HG03139 (cell line): Measurements from ENCODE around the gene UNC5CL.

Experiments used
- ATAC-seq: cut with Tn5 transposase; IDR thresholded peaks from one replicate; pipeline ENCODE4 v1.9.1; 2021; ENCODE audit not compliant: unreplicated experiment

Gene UNC5CL

DNA sequence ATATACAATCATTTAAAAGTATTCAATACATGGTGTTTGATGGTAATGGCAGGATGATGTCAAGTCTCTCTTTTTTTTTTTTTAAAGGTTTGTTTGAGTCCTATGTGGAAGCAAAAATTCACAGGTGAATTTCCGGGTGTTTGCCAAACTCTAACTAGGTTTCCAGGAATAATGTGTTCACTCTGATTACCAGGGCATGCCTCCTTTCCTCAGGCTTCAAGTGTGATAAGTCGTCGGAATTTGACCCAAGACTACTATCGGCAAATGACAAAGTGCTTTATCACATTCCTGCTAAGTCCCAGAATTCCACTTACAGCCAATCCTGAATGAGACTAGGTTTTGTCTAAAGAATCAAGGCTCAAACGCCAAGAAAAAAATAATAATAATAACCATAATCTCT is 25.8 kb upstream of the UNC5CL start:
- no peak for ATAC-seq

DNA sequence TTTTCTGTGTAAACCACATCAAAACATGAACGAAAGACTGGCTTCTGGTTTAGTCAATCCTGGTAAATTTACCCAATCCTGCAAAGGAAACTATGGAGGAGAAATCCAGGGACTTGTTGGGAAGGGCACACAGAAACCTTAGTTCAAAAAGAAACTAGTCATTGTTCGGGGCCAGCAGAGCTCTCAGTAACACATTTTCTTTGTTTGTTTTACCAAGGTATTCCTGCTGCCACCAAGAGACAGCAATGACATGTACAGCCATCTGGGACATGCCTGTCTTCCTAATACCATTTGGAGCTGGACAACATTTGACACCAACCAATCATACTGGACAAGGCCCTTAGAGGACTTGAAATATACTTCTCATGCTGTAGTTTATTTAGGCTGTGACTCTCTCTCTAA is 24.9 kb upstream of the UNC5CL start:
- no peak for ATAC-seq

DNA sequence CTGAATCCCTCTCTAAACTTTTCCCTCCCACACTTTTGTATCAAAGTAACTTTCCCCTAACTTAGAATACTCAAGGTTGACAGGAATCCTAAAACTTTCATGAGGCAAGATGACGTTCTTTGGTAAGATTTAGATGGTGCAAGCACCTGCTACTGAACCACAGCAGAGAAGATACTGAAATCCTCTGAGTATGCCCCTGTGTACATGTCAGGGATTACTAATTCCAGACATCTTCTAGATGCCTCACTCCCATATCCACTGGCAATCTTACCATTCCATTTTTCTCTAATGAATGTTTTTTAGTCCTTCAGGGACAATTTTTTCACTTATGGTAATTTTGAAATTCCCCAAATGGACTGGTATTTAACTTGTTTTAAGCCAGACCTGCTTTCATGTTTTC is 23.0 kb upstream of the UNC5CL start:
- no peak for ATAC-seq

DNA sequence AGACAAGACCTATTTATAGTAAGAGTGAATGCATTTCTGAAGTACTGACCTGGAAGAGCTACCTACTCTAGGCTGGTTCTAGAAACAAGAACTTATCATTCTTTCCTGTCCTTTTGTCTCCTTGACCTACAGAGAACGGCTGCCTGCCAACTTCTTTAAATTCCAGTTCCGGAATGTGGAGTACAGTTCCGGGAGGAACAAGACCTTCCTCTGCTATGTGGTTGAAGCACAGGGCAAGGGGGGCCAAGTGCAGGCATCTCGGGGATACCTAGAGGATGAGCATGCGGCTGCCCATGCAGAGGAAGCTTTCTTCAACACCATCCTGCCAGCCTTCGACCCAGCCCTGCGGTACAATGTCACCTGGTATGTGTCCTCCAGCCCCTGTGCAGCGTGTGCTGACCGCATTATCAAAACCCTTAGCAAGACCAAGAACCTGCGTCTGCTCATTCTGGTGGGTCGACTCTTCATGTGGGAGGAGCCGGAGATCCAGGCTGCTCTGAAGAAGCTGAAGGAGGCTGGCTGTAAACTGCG is 22.2 kb upstream of the UNC5CL start:
- ATAC-seq = no peak

DNA sequence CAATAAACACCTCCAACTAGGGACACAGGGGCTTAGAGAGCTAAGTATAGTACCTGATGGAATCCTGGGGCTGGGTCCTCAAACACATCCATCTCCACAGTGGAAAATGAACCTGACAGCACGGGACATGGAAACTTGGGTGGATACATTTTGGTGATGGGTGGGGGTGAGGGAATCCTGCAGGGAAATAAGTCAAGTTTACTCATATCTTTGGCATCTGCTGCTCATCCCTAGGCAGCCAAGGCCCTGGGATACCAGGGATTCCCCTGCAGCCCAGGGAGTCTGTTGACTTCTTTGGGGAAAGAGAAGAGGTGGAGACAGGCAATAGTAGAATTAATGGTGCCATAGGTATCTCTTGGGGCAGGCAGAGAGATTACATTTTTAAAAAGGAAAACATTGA is 20.5 kb upstream of the UNC5CL start:
- ATAC-seq = no peak

DNA sequence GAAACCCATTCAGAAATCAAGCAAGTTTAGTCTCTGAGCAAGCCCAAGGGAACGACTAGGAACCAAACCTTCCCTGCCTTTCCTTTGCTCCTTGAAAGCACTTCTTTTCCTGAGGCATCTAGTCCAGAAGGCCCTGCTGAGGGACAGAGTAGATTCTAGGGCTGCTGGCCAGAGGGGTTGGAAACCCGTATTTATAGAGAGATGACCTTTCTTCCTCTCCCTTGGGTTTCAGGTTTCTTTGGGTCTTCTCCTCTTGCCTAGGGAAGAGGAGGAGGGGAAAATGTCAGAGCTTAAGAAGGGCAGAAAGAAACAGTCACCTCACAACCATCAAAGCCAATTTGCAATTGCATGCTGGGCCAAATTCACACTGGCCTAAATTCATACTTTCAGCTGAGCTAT is 19.8 kb upstream of the UNC5CL start:
- ATAC-seq = no peak

DNA sequence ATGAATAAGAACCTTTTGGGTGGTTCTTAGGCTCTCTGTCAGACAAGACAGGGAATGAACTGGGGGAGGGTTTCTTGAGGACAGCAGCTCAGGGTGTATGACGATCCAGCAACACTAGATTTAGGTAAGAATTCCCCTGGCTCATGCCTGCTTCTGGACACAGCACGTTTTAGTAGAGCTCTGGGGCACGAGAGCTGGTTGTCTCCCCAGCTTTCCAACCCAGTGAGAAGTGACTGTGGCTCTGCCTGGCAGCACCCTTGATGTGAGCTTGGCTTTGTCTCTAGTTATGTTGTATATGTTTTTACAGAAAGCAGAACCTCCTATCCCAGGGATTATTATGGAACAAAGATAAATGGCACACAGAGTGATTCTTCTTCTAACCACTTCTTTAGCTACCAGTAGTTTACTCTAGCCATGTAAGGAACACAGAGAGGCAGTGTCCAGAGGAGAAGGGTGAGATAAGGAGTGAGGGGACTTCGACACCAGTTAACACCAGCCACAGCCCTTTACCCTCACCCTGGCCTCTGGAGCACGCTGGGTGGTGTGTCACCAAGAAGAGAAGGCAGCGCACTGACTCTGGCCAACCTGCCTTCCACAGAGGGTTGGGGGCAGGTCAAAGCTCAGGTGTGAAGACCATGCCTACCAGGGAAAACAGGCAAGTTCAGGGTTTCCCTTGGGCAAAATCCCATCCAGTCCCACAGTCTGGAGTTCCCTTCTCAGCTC is 17.9 kb upstream of the UNC5CL start:
- ATAC-seq = no peak

DNA sequence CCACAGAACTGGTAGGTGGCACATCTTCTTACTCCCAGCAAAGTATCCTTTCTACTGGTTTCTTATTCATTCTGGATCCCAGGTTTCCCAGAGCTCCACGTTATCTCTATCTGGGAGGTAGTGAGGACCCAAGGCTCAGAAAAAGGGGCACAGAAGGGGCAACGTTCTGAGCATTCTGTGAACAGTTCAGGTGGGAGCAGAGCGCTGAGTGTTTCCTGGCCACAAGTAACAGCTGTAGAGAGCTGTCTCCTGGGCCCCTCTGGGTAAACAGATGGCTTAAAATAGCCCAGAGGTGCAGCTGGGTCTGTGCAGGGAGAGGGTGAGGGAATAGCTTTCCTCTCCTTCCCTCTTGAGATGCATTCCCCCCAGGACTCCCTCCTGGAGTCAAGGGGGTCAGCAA is 16.1 kb upstream of the UNC5CL start:
- no peak for ATAC-seq

DNA sequence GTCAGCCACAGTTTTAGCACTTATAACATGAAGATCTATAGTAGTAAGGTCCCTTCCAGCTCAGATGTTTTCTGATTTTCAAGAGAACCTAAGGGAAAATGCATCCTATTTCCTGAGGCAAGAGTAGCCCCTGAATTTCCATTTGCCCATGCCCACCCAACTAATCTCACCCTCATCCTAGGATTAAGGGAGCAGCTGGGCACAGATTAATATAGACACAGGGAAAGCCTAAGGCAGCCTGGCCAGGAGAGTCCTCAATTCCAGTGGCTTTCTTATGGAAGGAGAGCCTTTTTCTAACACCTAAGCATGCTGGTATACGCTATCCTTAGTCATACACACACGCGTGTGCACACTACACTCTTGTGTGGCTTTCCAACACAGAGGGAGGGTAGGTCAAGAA is 15.5 kb upstream of the UNC5CL start:
- ATAC-seq = no peak

DNA sequence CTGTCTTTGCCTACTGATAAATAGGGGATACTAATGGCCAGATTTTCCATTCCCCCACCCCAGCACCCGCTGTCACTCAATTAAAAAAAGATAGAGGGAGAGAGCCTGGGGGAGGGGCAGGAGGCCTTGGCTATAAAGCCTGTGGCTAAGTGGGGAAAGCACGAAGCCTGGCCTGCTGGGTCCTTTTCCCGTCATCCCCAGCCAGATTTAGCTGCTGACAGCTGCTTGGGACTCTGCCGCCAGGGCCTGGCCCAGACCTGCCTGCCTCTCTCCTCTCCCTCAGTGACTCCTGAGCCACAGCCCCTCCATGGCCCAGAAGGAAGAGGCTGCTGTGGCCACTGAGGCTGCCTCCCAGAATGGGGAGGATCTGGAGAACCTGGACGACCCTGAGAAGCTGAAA is 14.0 kb upstream of the UNC5CL start, which contains the start of gene APOBEC2:
Gene APOBEC2, plus strand, starts transcription at position 162 of the 400 bp plus-strand sequence. Its CDS starts 146 bp downstream, at position 308.
- ATAC-seq = no peak

DNA sequence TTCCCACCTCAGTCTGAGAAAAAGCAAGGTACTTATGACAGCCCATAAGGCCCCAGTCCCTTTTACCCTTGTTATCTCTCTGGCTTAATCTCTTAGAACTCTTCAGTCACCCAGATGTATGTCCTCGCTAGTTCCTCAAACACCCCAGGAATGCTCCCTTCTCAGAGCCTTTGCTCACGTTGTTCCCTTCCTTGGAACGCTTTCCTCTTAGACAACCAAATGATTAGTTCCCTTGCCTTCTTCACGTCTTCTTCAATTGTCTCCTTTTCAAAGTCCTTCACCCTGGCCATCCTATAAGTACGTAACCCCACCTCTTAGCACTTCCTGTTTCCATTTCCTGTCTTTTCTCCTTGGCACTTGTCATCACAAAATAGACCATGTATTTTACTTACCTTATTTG is 12.9 kb upstream of the UNC5CL start:
- ATAC-seq = no peak

DNA sequence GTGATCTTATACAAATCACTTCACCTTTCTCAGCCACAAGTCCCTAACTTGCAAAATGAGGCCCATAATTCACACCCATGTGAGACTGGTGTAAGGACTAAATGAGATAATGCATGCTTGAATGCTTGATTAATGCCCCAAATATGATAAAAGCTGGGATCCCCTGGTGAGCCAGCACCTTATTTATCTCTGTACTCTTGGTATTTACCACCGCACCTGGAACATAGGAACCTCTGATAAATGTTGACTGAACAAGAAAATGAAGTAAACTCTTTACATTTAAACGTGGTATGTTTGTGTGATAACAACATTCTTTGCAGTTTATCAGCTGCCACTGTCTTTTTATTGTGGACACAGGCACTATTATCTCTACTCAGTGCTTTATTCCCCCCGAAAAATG is 11.5 kb upstream of the UNC5CL start:
- ATAC-seq = no peak

DNA sequence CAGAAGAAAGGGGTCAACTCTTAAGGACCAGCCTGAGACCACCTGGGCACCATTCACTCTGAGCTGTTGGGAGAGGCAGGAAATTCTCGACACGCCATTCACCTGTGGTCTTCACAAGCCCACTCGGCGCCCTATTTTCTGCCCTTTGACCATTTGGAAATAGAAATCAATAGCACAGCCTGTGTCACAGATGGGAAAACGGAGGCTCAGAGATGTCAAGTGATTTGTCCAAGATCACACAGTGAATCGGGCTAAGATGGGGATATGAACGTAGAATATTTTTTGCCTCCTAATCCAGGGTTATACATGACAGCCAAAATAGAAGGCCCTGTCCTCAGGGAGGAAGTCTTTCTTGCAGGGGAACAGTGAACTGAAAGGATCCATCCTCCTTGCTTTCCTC is 10.9 kb upstream of the UNC5CL start:
- ATAC-seq = no peak

DNA sequence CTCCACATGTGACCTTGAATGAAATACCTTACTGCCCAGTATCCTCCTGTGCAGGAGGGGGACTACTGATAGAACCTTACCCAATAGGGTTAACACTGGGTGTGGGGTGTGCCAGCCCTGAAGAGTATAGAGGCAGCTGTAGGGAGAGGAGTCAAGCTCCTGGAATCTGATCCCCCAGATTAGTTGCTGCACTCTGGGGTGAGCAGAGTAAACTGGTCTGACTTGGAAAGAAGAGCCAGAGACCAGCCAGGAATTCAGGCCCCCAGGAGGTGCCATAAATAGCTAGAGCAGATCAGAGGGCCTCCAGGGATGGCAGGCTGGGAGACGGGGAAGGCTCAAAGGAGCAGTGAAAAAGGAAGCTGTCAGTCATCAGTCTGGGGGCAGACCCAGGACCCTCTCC is 10.5 kb upstream of the UNC5CL start:
- no peak for ATAC-seq

DNA sequence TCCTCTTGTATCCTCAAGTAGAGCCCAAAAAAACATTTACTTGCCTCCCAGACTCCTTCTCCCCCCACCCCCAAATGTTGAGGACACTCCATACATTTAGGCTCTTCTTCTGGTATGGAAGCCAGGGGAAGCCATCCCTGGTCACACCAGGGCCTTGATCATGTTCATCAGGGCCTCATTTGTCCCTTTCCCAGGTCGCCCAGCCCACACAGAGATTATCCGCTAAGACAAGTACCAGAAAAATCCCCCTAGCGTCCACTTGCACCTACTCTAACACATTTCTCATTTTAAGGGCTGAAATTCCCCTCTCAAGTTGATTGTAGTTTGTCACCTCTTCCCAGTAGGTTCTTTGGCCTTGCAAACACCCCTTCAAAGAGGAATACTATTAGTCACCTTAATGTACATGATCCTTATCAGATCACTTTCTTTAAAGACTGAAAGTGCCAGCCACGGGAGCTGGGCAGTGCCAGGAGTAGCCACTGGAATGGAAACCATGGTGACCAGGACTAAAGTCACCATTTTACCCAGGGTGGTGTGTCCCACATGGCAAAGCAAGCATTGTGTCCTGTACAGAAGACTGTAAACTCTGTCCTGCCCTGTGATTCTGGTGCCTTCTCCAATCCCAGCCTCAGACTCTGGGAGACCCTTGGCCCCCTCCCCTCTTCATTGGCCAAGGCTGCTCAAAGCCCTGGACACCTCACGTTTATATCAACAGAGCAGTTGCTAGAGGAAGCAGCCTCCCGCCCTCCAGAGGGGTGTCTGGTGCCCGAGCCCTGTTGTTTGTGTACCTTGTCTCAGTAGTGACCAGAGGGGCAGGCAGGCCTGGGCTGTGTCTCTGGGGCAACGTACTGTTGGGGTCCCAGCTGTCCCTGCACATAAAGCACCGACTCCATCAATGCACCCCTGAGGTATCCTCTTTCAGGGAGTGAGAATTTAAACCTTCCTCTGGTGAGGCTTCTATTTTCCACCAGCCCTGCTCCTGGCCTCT is 9.0 kb upstream of the UNC5CL start:
- ATAC-seq = no peak

DNA sequence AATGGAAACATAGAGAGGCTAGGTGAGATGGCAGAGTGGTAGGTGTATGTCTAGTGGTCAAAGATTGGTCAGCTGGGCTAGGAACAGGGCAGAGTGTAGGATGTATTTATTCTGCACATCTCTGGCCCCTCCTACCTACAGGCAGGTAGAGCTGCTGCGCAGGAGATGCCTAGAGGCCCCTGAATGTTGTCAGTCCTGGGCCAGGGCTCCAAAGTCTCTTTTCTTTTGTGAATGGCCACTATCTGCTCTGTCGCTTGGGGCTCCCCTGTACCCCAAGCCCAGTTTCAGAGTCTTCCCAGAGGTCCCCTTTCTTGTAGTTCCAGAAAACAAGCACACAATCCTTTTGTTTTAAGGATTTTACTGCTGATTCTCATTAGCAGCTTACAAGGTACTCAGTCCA is 8.3 kb upstream of the UNC5CL start:
- no peak for ATAC-seq

DNA sequence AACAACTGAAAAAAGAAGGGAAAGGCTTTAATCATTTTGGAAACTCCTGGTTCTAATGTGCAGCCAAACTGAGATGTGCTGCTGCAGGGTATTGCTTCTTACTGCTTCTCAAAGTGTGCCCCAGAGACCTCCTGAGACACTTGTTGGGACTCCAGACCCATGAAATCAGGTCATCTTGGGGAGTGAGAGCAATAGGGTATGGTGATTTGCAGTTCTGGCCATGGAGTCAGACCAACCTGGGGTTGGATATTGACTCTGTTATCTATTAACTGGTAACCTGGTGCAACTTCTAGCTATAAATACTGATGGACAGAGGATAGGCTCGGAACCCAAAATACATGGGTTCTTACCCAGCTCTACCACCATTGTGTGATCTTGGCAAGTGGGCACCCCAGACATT is 7.1 kb upstream of the UNC5CL start:
- ATAC-seq = no peak

DNA sequence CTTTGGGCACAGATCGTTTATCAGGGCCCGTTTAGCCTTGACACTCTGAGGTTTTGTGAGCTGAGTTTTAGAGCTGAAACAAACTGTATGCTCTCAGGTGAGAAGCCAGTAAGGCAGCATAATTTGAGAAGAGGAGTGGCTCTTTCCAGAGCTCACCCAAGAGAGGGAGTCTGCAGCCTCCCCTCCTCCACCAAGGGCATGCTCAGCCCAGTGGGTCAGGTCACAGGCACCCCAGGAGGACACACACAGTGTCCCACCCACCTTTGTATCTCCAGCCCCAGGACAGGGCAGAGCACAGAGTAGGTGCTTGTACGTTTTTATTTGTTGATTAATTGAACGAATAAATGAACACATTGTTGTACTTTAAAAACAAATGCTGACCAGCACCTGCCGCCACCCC is 6.6 kb upstream of the UNC5CL start:
- no peak for ATAC-seq

DNA sequence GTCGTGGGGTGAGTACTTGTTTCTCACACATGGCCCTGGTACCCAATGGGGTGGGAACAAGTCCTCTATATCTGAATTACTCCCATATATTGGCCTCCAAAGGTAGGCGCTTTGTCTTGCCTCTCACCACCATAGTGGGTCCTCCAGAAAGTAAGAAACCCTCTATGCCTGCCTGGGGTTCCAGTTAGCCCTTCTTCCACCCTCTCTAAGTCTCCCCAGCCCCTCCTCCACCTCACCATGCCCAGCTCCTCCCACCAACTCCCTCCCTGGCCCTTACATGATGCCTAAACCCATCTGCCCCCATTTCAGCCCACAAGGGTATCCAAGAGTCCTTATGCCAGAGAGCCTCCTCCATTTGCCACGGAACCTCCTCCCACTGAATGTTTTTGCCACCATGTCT is 4.1 kb upstream of the UNC5CL start:
- ATAC-seq = no peak

DNA sequence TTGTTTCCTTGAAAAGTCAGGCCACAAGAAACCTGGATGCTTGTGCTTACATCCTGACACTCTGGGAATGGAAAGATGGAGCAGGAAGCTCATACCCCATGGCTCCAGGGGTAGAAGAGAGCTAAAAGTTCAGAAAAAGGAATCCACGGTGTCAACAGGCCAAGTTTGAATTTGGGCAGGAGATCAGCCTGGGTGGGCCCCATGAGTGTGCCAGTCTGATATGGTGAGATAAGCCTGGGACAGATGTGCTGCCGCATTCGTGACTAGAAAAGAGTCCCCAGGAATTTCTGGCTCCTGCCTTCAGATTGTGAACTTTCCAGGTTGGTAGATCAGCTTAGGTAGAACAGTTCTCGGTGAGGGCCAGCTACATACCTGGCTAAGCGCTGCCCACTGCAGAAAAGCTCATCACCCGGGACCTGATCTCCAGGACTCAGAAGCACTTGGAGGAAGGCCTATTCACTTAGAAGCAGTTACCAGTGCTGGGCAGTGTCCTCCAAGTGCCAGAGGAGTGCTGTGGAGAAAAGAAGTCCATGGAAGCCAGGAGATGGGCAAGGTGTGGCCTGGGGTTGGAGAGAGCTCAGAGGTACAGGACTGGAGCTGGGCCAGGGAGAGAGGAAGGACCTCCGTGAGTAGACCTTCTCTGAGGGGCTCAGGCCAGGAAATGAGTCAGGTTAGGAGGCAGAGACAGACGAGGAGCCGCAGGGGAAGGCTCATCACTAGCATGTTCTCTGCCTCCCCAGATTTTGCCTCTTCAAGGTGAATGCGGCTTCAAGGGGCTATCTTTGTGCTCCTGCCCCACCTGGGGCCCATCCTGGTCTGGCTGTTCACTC is 3.4 kb upstream of the UNC5CL start, which contains the start of gene TSPO2:
Gene TSPO2, plus strand, starts transcription at position 242 of the 830 bp plus-strand sequence. Its CDS starts 519 bp downstream, at position 761.
- ATAC-seq = no peak
